Activated CD4-positive, alpha-beta T cell treated with anti-CD3 and anti-CD28 coated beads, Interleukin-10, Interleukin-2, amounts not matched to agents 100 ng/mL and 50 ng/mL, durations not matched to agents 16 hours and 8 hours (primary cell): Measurements from ENCODE around the gene NXF3.
A peak's percentile ranks its signal among the peaks of the same experiment; 100 is the strongest.
"Not testable (repeated sequence)": the region's sequence is repeated elsewhere in the genome, so short reads cannot be mapped to it uniquely, and the experiment has no call there.

ENCODE experiments used
- DNase-seq: peaks from one replicate; pipeline ENCODE4 v3.0.0-alpha.2; 2020

NXF3 gene

DNA sequence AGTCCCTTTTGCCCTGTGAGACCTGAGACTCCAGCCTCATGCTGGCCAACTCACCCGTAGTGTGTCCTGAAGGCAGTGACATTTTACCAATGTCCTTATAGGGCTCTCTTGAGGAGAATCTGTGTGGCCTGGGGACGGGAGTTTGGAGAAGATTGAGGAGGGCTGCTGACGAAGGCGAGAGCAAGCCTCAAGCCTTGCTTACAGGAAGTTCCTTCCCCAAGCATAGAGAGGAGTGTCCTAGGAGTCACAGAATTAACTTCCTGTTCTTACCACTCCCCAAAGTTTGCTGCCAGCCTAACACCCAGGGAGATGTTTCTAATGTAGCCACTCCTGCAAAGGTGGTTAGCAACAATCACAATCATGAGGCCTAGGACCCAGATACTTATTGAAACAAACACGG, at the start of gene NXF3:
TSS of gene NXF3 (minus strand) at position 202 of the 400 bp plus-strand sequence. CDS start at position 82, 120 bp downstream.
- no peak for DNase-seq

GRCh38 chrX:103136528-103136927, 43.6 kb upstream of the NXF3 start:
- DNase-seq = not testable (repeated sequence)

DNA sequence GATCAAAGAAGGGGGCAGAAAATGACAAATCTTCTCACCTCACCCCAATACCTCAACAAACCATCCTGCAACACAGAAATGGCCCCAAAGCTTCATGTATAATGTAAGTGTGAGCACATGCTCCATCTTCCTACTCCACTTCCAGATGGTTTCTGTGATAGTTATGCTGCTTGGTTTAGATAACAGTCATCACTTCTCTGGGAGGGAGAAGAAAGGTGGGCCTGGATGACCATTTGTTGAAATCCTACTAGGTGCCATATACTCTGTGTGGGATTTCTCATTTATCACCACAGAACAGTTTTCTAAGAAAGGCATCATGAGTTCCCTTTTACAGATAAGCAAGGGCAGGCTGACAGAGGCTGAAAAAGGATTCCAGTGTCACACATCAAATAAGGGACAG, 31.3 kb upstream of the NXF3 start:
- no peak for DNase-seq

DNA sequence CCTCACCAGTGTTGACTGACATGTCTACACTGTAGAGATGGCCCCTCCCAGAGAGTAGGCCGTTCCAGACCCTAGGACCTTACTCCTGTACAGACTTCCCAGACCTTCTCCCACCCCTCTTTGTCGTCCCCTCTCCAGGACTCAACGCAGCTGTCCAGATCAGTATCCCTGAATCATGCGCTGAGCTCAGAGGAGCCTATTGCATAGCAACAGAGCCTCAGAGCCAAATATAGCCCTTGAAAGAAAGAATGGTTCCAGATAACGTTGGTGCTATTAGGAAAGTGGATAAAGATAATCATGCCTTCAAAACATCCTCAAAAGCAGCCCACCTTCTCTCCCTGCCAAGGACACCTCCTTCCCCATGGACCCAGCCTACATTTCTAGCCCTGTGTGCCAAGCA, 27.8 kb upstream of the NXF3 start:
- DNase-seq = no peak

DNA sequence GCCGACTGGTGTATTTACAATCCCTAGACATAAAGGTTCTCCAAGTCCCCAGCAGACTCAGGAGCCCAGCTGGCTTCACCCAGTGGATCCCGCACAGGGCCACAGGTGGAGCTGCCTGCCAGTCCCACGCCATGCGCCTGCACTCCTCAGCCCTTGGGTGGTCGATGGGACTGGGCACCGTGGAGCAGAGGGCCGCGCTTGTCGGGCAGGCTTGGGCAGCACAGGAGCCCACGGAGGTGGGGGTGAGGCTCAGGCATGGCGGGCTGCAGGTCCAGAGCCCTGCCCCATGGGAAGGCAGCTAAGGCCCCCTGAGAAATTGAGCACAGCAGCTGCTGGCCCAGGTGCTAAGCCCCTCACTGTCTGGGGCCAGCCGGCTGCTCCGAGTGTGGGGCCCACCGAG, 24.0 kb upstream of the NXF3 start:
- not testable (repeated sequence) for DNase-seq

DNA sequence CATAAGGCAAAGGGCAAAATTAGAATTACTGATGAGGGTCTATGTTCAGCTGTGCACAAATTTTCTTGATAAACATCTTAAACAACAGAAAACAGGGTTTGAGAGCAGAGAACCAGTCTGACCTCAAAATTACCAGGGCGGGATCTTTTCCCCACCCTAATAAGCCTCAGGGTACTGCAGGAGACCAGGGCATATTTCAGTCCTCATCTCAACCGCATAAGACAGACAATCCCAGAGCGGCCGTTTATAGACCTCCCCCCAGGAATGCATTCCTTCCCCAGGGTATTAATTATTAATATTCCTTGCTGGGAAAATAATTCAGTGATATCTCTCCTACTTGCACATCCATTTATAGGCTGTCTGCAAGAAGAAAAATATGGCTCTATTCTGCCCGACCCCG, 16.6 kb upstream of the NXF3 start:
- not testable (repeated sequence) for DNase-seq

DNA sequence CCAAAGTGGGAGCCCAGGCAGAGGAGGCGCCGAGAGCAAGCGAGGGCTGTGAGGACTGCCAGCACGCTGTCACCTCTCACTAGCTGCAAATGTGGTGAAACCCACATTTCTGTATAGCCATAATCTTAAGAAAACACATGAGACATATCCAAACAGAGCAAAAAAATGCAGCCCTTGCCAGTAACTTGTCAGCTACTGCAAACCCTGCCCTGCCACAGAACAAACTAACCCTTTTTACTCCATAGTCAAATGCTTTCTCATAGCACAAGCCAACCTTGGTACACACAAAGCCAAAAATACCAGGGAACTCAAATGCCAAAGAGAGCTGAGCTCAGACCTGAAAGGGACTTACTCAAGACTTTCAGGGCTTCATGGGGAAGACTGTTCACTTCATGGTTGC, 14.9 kb upstream of the NXF3 start:
- no peak for DNase-seq

GRCh38 chrX:103107227-103107737, 14.3 kb upstream of the NXF3 start:
- not testable (repeated sequence) for DNase-seq

DNA sequence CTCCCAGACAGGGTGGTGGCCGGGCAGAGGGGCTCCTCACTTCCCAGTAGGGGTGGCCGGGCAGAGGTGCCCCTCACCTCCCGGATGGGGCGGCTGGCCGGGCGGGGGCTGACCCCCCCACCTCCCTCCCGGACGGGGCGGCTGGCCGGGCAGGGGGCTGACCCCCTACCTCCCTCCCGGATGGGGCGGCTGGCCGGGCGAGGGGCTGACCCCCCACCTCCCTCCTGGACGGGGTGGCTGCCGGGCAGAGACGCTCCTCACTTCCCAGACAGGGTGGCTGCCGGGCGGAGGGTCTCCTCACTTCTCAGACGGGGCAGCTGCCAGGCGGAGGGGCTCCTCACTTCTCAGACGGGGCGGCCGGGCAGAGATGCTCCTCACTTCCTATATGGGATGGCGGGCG, 11.4 kb upstream of the NXF3 start:
- DNase-seq = not testable (repeated sequence)

DNA sequence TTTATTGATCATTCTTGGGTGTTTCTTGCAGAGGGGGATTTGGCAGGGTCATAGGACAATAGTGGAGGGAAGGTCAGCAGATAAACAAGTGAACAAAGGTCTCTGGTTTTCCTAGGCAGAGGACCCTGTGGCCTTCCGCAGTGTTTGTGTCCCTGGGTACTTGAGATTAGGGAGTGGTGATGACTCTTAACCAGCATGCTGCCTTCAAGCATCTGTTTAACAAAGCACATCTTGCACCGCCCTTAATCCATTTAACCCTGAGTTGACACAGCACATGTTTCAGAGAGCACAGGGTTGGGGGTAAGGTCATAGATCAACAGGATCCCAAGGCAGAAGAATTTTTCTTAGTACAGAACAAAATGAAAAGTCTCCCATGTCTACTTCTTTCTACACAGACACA, 10.9 kb upstream of the NXF3 start:
- not testable (repeated sequence) for DNase-seq

- DNase-seq = no peak
These were observed 8.5 kb upstream of the NXF3 start for GRCh38 chrX:103101299-103102042.

DNA sequence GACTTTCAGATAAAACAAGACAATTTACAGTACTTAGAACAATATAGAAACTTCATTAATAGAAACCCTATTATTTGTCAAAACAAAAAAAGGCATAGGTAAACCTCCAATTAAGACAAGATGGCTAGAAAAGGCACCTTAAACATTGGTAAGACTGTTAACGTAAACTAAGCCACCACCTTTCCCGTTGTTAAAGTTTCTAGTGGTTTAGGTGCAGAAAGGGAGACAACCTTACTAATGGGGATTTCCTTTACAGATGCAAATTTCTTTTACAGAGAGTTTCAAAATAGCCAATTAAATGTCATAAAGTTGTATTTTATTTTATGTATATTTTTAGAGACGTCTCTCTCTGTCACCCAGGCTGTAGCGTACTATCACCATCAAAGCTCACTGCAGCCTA, 7.5 kb upstream of the NXF3 start:
- no peak for DNase-seq

- DNase-seq = no peak
These were observed 6.7 kb upstream of the NXF3 start for GRCh38 chrX:103099691-103100090.

DNA sequence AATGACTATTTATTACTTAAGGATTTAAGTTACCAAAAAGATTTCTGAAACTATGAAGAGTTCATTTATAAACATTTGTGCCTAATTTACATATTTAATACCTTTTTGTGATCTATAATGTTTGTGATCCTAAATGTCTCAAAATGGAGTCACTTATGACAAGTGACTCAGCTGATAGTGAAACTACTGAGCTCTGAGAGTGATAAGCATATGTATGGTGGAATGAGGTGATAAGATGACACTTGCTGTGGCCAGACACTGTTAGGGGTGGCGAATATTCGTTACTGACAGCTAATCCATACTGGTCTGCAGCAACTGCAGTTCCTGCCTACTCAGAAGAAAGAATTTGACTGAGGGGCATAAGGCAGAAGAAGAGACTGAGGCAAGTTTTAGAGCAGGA, 5.5 kb upstream of the NXF3 start:
- DNase-seq = no peak

- DNase-seq = no peak
These were observed 11.9 kb downstream of the NXF3 start for GRCh38 chrX:103081051-103081450.

- no peak for DNase-seq
These were observed 19.5 kb downstream of the NXF3 start for GRCh38 chrX:103073467-103073866.

- no peak for DNase-seq
These were observed 26.3 kb downstream of the NXF3 start for GRCh38 chrX:103066606-103067005.

GRCh38 chrX:103063918-103064434, 29.0 kb downstream of the NXF3 start, which contains the start of gene BEX1:
TSS of gene BEX1 (minus strand) at chrX:103064171. CDS start at chrX:103063274, 897 bp downstream.
- peak; percentile 14 for DNase-seq

DNA sequence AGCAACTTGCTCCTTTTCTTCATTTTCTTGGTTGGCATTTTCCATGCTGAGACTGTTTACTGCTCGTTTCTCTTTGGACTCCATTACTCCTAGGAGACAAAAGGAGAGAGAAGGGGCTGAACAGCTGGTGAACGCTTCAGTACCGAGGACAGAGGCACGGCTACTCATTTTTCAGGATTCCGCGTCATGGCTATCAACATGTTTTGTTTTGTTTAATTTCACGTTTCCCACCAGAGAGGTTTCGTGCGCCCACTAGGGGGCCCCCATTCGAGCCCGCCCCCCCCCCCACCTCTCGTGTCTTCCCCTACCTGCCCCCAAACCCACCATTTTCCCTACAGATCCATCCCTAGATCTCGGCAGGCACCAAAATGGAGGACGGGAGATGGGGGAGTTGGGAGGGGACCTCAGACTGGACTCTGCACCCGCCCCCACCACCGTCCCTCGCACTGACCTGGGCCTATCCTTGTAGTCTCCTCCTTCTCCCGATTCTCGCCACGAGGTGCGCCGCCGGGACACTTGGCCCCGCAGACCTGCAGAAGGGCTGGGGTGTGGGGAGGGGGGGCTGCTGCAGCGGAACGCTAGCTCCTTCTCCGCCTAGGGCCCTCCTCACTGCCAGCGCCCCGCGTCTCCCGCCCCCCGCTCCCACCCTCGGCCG, 29.6 kb downstream of the NXF3 start:
- DNase-seq = no peak

- DNase-seq = no peak
These were observed 31.5 kb downstream of the NXF3 start for GRCh38 chrX:103061486-103061885.

DNA sequence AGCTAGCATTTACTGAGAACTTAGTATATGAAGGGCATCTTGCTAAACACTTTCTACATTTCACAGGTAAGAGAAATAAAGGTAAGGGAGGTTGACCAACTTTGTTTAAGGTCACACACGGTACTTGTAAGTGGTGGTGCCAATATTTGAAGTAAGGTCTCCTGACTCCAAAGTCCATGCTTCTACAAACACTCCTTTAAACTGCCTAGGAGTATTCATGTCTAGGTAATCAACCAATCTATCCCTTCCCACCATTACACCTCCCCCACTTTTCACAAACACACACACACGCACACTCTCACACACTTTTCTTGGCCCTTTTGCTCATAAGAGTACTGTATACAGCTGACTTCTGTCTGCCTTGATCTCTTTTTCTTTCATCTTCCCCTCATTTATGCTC, 36.0 kb downstream of the NXF3 start:
- no peak for DNase-seq

- no peak for DNase-seq
These were observed 40.3 kb downstream of the NXF3 start for GRCh38 chrX:103052625-103053024.

- no peak for DNase-seq
These were observed 41.6 kb downstream of the NXF3 start for GRCh38 chrX:103051260-103051789.

DNA sequence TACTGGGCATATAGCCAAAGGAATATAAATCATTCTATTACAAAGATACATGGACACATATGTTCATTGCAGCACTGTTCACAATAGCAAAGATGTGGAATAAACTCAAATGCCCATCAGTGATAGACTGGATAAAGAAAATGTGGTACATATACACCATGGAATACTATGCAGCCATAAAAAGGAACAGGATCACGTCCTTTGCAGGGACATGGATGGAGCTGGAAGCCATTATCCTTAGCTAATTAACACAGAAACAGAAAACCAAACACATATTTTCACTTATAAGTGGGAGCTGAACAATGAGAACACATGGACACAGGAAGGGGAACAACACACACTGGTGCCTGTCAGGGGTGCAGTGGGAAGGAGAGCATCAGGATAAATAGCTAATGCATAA, 59.6 kb downstream of the NXF3 start:
- not testable (repeated sequence) for DNase-seq
